ENCODE data around the gene PREP.

Gene PREP

GRCh38 chr6:105391705-105392104 lies 11.2 kb downstream of the PREP start:
- DNase-seq (ENCODE audit: low spot score) = no peak

- DNase-seq (ENCODE audit: low spot score) = peak; percentile 24
Observed at GRCh38 chr6:105389543-105389942, 13.3 kb downstream of the PREP start.

- DNase-seq (ENCODE audit: low spot score) = no peak
Observed at GRCh38 chr6:105388392-105388791, 14.5 kb downstream of the PREP start.

- DNase-seq (ENCODE audit: low spot score) = no peak
Observed at GRCh38 chr6:105384004-105384403, 18.9 kb downstream of the PREP start.

- no peak for DNase-seq (ENCODE audit: low spot score)
Observed at GRCh38 chr6:105382958-105383357, 19.9 kb downstream of the PREP start.

- no peak for DNase-seq (ENCODE audit: low spot score)
Observed at GRCh38 chr6:105382496-105382895, 20.4 kb downstream of the PREP start.

GRCh38 chr6:105380634-105381033 lies 22.2 kb downstream of the PREP start:
- DNase-seq (ENCODE audit: low spot score) = no peak

- no peak for DNase-seq (ENCODE audit: low spot score)
Observed at GRCh38 chr6:105375797-105376196, 27.1 kb downstream of the PREP start.

GRCh38 chr6:105374010-105374420 lies 28.9 kb downstream of the PREP start:
- no peak for DNase-seq (ENCODE audit: low spot score)

GRCh38 chr6:105373481-105373880 lies 29.4 kb downstream of the PREP start:
- DNase-seq (ENCODE audit: low spot score) = no peak

- DNase-seq (ENCODE audit: low spot score) = no peak
Observed at GRCh38 chr6:105372849-105373182, 30.1 kb downstream of the PREP start.

- DNase-seq (ENCODE audit: low spot score) = no peak
Observed at GRCh38 chr6:105372142-105372848, 30.6 kb downstream of the PREP start.

GRCh38 chr6:105370351-105370750 lies 32.5 kb downstream of the PREP start:
- DNase-seq (ENCODE audit: low spot score) = no peak

GRCh38 chr6:105369145-105369544 lies 33.7 kb downstream of the PREP start:
- DNase-seq (ENCODE audit: low spot score) = no peak

GRCh38 chr6:105364243-105364642 lies 38.6 kb downstream of the PREP start:
- no peak for DNase-seq (ENCODE audit: low spot score)

- DNase-seq (ENCODE audit: low spot score) = peak; percentile 43
Observed at GRCh38 chr6:105363100-105363754, 39.7 kb downstream of the PREP start.

- no peak for DNase-seq (ENCODE audit: low spot score)
Observed at GRCh38 chr6:105359419-105360370, 43.2 kb downstream of the PREP start.

GRCh38 chr6:105357165-105357564 lies 45.7 kb downstream of the PREP start:
- no peak for DNase-seq (ENCODE audit: low spot score)

GRCh38 chr6:105352037-105352617 lies 50.8 kb downstream of the PREP start:
- DNase-seq (ENCODE audit: low spot score) = no peak

GRCh38 chr6:105348897-105349296 lies 54.0 kb downstream of the PREP start:
- no peak for DNase-seq (ENCODE audit: low spot score)

- no peak for DNase-seq (ENCODE audit: low spot score)
Observed at GRCh38 chr6:105346052-105346451, 56.8 kb downstream of the PREP start.

GRCh38 chr6:105345506-105345905 lies 57.4 kb downstream of the PREP start:
- DNase-seq (ENCODE audit: low spot score) = peak; percentile 61
